Thymus (tissue), 11 donors: ENCODE results near the gene ETS1. TPM values are rescaled to one million over a fixed set of nuclear protein-coding genes. Genes with fewer than 3 reads are reported as not detected.

Experiments
- DNase-seq, 9 donors: peaks; one replicate each; pipeline ENCODE4 v3.0.0-alpha.2; 2013; ENCODE audit warnings: low spot score in 9 of 9, low read depth in 6 of 9, missing footprints in 1 of 9
- H3K27ac ChIP-seq, 2 donors: one replicate each; pipeline ENCODE4 v1.5.1; 2013; ENCODE audit warnings: control low read depth in 1 of 2, low read depth in 1 of 2, low read length in 1 of 2, mild to moderate bottlenecking in 1 of 2, moderate library complexity in 1 of 2
- H3K27me3 ChIP-seq, 2 donors: one replicate each; pipeline ENCODE4 v1.5.1; 2013; ENCODE audit warnings: low read length in 1 of 2; ENCODE audit not compliant: control insufficient read depth in 2 of 2, insufficient read depth in 1 of 2
- H3K36me3 ChIP-seq, 2 donors: one replicate each; pipeline ENCODE4 v1.5.1; 2013; ENCODE audit warnings: low read length in 1 of 2, mild to moderate bottlenecking in 1 of 2, moderate library complexity in 1 of 2; ENCODE audit not compliant: control insufficient read depth in 2 of 2, insufficient read depth in 2 of 2
- H3K4me1 ChIP-seq, 2 donors: one replicate each; pipeline ENCODE4 v1.5.1; 2013; ENCODE audit warnings: low read length in 2 of 2; ENCODE audit not compliant: control insufficient read depth in 2 of 2, insufficient read depth in 2 of 2
- H3K4me3 ChIP-seq, 2 donors: one replicate each; pipeline ENCODE4 v1.5.1; 2013; ENCODE audit warnings: low read length in 2 of 2, control low read depth in 1 of 2, mild to moderate bottlenecking in 1 of 2
- H3K9me3 ChIP-seq, 2 donors: one replicate each; pipeline ENCODE4 v1.5.1; 2013; ENCODE audit warnings: low read length in 1 of 2, mild to moderate bottlenecking in 1 of 2; ENCODE audit not compliant: control insufficient read depth in 2 of 2, insufficient read depth in 1 of 2
- WGBS: extraction: QIAGEN DNeasy Blood & Tissue Kit; methylation state at CpG from one replicate; pipeline ENCODE4 v1.1.7; 2013; 5-methylcytosine and 5-hydroxymethylcytosine counted together
- polyA plus RNA-seq: library from polyadenylated mRNA; stranded (reverse); fragments of 200-250 nt; gene quantifications from one replicate; pipeline ENCODE4 v1.2.3, GENCODE V29; 2013
- total RNA-seq: library from RNA; stranded (reverse); fragments of 120-200 nt; gene quantifications from one replicate; pipeline ENCODE4 v1.2.4, GENCODE V29; 2013
- donor health status: healthy.

The ETS1 gene
- total and polyA plus RNA-seq, 2 donors: 171 to 223 TPM

- peak overlapping the region; percentile 67 to 71 for H3K27ac ChIP-seq
- peaks cover 48 to 91% of the 10 kb centered on the region in 2 donors for H3K36me3 ChIP-seq
- DNase-seq: no peak
- H3K4me1 ChIP-seq: peaks cover 60 to 84% of the 10 kb centered on the region in 2 donors
- WGBS: 83% methylated on average over 3 of the region's 3 CpGs
- H3K27me3 ChIP-seq: no peaks in the 10 kb centered on the region
- no peaks in the 10 kb centered on the region for H3K9me3 ChIP-seq
- H3K4me3 ChIP-seq: no peak overlapping the region
Observed at GRCh38 chr11:128496249-128496648, 91.1 kb downstream of the ETS1 start.

DNA sequence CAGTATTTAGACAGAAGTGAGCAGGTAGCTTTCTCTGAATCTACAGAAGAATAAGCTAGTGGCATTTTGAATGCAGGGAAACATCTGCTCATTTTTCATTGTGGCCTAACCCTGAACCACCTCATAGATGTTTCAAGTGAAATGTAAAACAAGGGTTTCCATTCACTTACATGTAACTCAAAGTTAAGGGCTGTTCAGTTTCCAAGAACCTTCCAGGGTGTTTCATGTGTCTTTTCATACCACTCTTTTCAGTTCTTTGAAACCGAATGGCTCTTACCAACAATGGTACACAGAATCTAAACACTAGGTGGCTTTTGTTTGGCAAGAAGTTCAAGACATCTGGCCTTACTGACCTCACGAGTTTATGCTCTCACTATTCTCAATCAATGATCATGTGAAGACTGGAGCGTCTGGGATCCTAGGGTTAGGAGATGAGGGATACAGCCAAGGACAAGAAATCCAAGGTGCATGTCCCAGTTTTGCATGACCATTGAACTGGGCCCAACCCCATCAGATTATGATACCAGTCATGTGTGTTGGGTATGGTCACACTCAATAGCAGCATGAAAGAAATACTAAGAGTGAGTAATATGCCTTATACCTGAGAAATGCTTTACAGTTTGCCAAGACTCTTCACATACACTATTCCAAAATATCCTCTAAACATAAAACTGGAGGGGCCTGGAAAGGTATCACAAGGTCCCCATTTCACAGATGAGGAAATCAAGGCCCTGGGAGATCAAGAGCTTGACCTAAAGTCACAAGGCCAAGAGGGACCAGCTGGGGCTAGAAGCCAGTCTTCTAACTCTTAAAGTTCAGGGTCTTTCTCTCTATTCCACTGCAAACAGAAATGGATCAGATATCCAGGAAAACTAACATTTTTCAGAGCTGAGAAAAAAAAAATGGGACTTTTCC is 92.7 kb downstream of the ETS1 start:
- peaks cover 63 to 73% of the 10 kb centered on the region in 2 donors for H3K4me1 ChIP-seq
- WGBS: 80% methylated on average over 3 of the region's 3 CpGs
- H3K27ac ChIP-seq: peak overlapping the region; percentile 53 to 67
- peaks cover 49 to 88% of the 10 kb centered on the region in 2 donors for H3K36me3 ChIP-seq
- no peaks in the 10 kb centered on the region for H3K9me3 ChIP-seq
- H3K27me3 ChIP-seq: no peaks in the 10 kb centered on the region
- DNase-seq: peak in 1 of 9 donors; percentile 66
- H3K4me3 ChIP-seq: no peak overlapping the region

GRCh38 chr11:128493570-128493965 is 93.8 kb downstream of the ETS1 start:
- H3K4me1 ChIP-seq: peaks cover 62 to 73% of the 10 kb centered on the region in 2 donors
- WGBS: 86% methylated on average over 2 of the region's 2 CpGs
- H3K36me3 ChIP-seq: peaks cover 57 to 88% of the 10 kb centered on the region in 2 donors
- no peak for DNase-seq
- no peaks in the 10 kb centered on the region for H3K9me3 ChIP-seq
- no peaks in the 10 kb centered on the region for H3K27me3 ChIP-seq
- H3K27ac ChIP-seq: peak overlapping the region; percentile 14 to 79
- H3K4me3 ChIP-seq: no peak overlapping the region

DNA sequence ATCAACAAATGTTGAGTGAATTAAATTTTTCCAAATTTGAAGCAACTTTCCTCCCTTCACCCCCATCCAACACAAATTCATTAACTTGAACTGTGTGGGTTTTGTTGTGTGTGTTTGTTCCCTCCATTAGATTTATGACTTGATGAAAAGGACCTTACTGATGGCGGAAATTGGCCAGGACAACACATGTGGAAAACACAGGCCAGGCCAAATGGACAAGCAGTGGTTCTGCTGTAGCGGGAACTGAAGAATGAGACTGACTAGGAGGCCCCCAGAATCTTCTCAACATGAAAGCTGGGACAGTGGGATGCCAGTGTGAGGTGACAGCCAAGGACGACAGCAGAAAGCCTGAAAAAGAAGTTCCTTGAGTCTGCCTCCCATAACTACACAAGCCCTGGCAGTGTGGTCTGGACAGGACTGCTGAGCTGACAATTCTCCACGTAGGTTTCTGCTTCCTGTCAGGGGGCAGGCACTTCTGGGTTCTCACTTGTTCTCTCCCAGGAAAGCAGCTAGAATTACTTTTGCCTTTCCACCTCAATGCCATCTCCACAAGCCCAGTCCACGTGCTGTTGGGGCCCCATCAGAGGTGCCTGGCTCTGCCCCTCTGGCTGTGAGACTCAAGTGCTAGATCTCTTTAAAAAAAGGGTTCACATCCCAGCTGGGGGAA is 94.3 kb downstream of the ETS1 start:
- Histone ChIP-seq H3K27me3 (no peaks in the 10 kb centered on the region), H3K27ac (peak overlapping the region; percentile 14 to 79), H3K4me1 (peaks cover 66 to 74% of the 10 kb centered on the region in 2 donors), H3K4me3 (no peak overlapping the region), H3K36me3 (peaks cover 63 to 89% of the 10 kb centered on the region in 2 donors), H3K9me3 (no peaks in the 10 kb centered on the region)
- DNase-seq: no peak
- 61% methylated on average over 5 of the region's 5 CpGs for WGBS

DNA sequence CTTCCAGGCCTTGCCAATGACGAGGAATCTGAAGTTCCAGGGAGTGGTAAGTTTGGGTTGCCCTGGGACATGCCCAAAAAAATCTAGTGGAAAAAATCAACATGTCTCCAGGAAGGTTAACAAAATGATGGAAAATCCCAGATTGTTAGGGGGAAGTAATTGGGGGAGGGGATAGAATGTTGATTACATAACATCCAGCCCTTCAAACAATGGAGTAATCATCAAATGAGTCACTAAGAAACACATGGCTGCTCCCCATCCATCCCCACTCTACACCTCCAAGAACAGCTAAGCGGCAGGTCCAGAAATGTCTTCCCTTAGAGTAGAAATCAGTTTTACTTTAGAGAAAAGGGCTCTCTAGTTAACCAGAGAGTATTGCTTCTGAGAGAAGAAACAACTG is 94.9 kb downstream of the ETS1 start:
- no peak for DNase-seq
- Histone ChIP-seq H3K4me1 (peaks cover 61 to 72% of the 10 kb centered on the region in 2 donors), H3K4me3 (no peak overlapping the region), H3K27ac (peak overlapping the region; percentile 14 to 69), H3K9me3 (no peaks in the 10 kb centered on the region), H3K36me3 (peaks cover 61 to 89% of the 10 kb centered on the region in 2 donors), H3K27me3 (no peaks in the 10 kb centered on the region)
- WGBS: 93% methylated on average over 2 of the region's 2 CpGs

- H3K4me1 ChIP-seq: peaks cover 50 to 72% of the 10 kb centered on the region in 2 donors
- H3K27ac ChIP-seq: peak overlapping the region; percentile 2 to 38
- H3K27me3 ChIP-seq: no peaks in the 10 kb centered on the region
- 82% methylated on average over 3 of the region's 3 CpGs for WGBS
- DNase-seq: no peak
- no peak overlapping the region for H3K4me3 ChIP-seq
- no peaks in the 10 kb centered on the region for H3K9me3 ChIP-seq
- peaks cover 57 to 89% of the 10 kb centered on the region in 2 donors for H3K36me3 ChIP-seq
Observed at GRCh38 chr11:128491195-128491936, 96.0 kb downstream of the ETS1 start.

DNA sequence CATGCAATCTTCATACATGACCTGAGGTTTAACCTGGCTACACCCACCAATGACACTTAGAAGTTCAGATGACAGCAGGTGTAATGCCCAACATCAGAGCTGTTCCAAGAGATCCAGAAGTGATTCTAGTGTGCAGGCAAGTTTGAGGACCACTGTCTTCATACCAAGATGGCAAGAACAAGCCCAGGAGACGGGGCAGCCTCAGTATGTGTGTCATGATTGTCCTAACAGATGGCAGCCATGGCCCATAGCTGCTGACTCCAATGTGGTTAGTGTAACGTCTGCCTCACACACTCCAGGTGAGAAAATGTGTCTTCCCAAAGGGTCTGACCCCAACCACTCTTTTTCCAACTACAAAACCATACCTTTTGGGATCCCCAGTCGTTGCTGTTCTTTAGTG is 97.3 kb downstream of the ETS1 start:
- no peak overlapping the region for H3K4me3 ChIP-seq
- no peaks in the 10 kb centered on the region for H3K9me3 ChIP-seq
- H3K4me1 ChIP-seq: peaks cover 52 to 68% of the 10 kb centered on the region in 2 donors
- 75% methylated on average over 3 of the region's 3 CpGs for WGBS
- peaks cover 63 to 94% of the 10 kb centered on the region in 2 donors for H3K36me3 ChIP-seq
- DNase-seq: no peak
- H3K27me3 ChIP-seq: no peaks in the 10 kb centered on the region
- peak overlapping the region; percentile 13 to 61 for H3K27ac ChIP-seq

DNA sequence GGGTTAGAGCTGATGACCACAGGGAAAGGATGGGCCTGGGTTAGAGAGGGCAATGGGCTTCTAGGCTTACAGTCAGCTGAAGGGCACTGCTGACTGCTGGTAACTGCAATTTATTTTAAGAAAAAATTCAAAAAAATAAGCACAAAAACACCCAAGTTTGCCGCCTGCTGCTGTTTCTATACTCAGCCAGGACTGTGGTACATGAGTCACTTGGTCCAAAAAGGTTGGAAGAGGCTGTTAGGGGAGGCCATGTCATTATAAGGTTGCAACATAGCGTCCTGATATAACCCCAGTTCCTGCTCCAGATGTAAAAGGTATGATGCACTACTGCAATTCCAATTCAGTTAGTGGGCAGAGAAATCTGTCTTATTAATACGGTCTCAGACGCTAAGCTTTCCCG is 98.9 kb downstream of the ETS1 start:
- no peaks in the 10 kb centered on the region for H3K9me3 ChIP-seq
- H3K36me3 ChIP-seq: peaks cover 76 to 94% of the 10 kb centered on the region in 2 donors
- peaks cover 55 to 69% of the 10 kb centered on the region in 2 donors for H3K4me1 ChIP-seq
- no peaks in the 10 kb centered on the region for H3K27me3 ChIP-seq
- peak overlapping the region; percentile 63 to 64 for H3K27ac ChIP-seq
- no peak overlapping the region for H3K4me3 ChIP-seq
- 94% methylated on average over 5 of the region's 5 CpGs for WGBS
- no peak for DNase-seq
